Right cardiac atrium (tissue), 5 donors: ENCODE measurements around the gene HTR3B. TPM values are rescaled to one million over a fixed set of nuclear protein-coding genes. Genes with fewer than 3 reads are reported as not detected.
A peak's percentile ranks its signal among the peaks of the same experiment; 100 is the strongest.

Experiments
- ATAC-seq, 2 donors: fragments of 200-7000 bp; cut with Tn5 transposase; one replicate each; pipeline versions ENCODE4 v1.8.0 to v1.9.1; 2020; ENCODE audit warnings: moderate library complexity in 2 of 2, mild to moderate bottlenecking in 1 of 2
- DNase-seq, 3 donors: peaks; one replicate each; pipeline ENCODE4 v3.0.0-alpha.2; 2020
- H3K27ac ChIP-seq: one replicate; pipeline ENCODE4 v1.5.1; 2013; ENCODE audit warnings: mild to moderate bottlenecking, low read length, control low read depth, moderate library complexity
- H3K27me3 ChIP-seq: one replicate; pipeline ENCODE4 v1.6.1; 2013; ENCODE audit not compliant: control insufficient read depth, insufficient read depth
- H3K4me1 ChIP-seq: one replicate; pipeline ENCODE4 v1.6.1; 2013; ENCODE audit warnings: low read length; ENCODE audit not compliant: control insufficient read depth, insufficient read depth
- H3K4me3 ChIP-seq: one replicate; pipeline ENCODE4 v1.5.1; 2013; ENCODE audit warnings: low read length, control low read depth
- H3K9me3 ChIP-seq: one replicate; pipeline ENCODE4 v1.6.1; 2013; ENCODE audit warnings: low read length; ENCODE audit not compliant: control insufficient read depth
- WGBS: extraction: QIAGEN DNeasy Blood & Tissue Kit; methylation state at CpG from one replicate; pipeline ENCODE4 v1.1.7; 2013; 5-methylcytosine and 5-hydroxymethylcytosine counted together
- intact Hi-C, 4 donors: fragments of 100-400 bp; cut with DNase I; formaldehyde crosslinking; loops; one replicate each; pipeline versions ENCODE4 v1.11.0 to v1.14.0; 2022 to 2023
- polyA plus RNA-seq: library from polyadenylated mRNA; stranded (reverse); fragments of 200-250 nt; gene quantifications from one replicate; pipeline ENCODE4 v1.2.3, GENCODE V29; 2013
- total RNA-seq, 4 donors: library from RNA; stranded (reverse); fragmentation: NEBNext Ultra II Directional; extraction: Animal tissue kit (Norgen Biotek cat#: 25700); gene quantifications; one replicate each; pipeline ENCODE4 v1.2.1, GENCODE V29; 2021
- donor health status: healthy with polysubstance abuse.
- donor health status: DM: no; HTN: yes; CAD: no.
- donor health status: DM: no; HTN: no; CAD: no.
- donor health status: DM: no; HTN: yes; CAD: no; lungs with severe emphysema.
- donor health status: DM: yes; HTN: yes; CAD: no.

HTR3B gene
- total and polyA plus RNA-seq, 5 donors, result not detected

DNA sequence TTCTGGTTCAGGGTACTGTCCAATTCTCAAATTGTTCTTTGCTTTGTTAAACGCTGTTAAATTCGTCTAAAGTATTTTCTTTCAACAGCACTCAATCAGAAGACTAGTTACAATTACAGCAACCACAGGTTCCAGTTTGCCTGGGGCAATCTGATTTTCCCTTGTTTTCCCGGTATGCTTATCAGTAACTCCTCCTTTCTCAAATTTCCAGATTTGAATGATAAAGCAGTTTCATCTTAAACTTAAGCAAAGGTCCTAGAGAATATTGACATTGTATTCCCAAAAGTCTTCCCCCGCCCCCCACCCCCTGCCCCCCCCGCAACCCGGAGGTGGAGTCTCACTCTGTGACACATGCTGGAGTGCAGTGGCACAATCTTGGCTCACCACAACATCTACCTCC is 18.7 kb upstream of the HTR3B start:
- H3K27ac ChIP-seq, result no peak overlapping the region
- H3K4me3 ChIP-seq, result no peak overlapping the region
- intact Hi-C loops, result no loop called here
- ATAC-seq (no peak), DNase-seq (no peak)
- 67% methylated on average over 6 of the region's 6 CpGs for WGBS
- no peaks in the 10 kb centered on the region for H3K27me3 ChIP-seq
- no peaks in the 10 kb centered on the region for H3K4me1 ChIP-seq
- H3K9me3 ChIP-seq, result no peaks in the 10 kb centered on the region

DNA sequence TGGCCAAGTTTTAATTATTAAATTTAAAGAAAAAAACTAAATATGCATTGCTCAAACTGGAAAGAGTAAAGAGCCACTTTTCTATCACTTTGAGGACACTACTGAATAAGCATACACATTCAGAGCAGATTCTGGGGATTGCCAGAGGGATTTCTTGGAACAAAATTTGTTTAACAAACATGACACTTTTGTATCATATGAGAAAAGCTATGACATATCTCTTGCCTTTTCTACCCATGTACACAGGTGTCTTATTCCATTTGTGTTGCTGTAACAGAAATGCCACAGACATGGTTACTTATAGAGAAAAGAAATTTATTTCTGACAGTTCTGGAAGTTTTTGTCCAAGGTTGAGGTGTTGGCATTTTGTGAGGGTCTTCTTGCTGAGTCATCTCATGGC is 15.7 kb upstream of the HTR3B start:
- intact Hi-C loops, result no loop called here

DNA sequence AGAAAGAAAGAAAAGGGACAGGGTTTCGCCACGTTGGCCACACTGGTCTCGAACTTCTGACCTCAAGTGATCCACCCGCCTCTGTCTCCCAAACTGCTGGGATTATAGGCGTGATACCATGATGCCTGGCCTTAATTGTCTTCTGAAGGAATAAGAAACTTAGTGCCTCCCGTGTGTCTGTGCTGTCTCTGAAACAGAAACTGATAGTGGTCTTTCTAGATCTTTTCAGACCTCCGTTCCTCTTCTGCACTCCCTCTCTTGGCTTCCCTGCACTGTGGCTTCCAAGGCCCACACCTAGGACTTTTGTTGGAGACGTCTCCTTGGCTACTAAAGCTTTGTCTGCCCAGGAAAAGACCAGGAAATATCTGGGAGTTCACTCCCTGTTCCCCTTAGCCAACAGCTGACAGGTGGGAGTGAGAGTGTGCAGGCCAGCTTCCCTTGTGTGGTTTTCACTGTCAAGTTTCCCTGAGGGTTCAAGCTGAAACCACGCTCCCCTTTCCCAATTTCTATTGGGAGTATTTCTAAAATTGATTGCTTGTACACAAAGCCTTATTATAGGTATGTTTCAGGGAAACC is 10.1 kb upstream of the HTR3B start:
- no peak for DNase-seq
- ATAC-seq, result no peak
- Histone ChIP-seq H3K9me3 (no peaks in the 10 kb centered on the region), H3K4me3 (no peak overlapping the region), H3K27me3 (no peaks in the 10 kb centered on the region), H3K4me1 (no peaks in the 10 kb centered on the region), H3K27ac (no peak overlapping the region)
- intact Hi-C loops, result loop anchor here in 1 of 4 donors (10.0 kb wide), 1 partner anchor 100 kb away; no protein-coding TSS in a partner anchor
- WGBS, result 54% methylated on average over 9 of the region's 9 CpGs

More for the DNA sequence above, 15.7 kb upstream of the HTR3B start:
- Histone ChIP-seq H3K9me3 (no peaks in the 10 kb centered on the region), H3K27ac (no peak overlapping the region), H3K4me1 (no peaks in the 10 kb centered on the region), H3K4me3 (no peak overlapping the region), H3K27me3 (no peaks in the 10 kb centered on the region)
- no peak for ATAC-seq
- DNase-seq, result no peak

DNA sequence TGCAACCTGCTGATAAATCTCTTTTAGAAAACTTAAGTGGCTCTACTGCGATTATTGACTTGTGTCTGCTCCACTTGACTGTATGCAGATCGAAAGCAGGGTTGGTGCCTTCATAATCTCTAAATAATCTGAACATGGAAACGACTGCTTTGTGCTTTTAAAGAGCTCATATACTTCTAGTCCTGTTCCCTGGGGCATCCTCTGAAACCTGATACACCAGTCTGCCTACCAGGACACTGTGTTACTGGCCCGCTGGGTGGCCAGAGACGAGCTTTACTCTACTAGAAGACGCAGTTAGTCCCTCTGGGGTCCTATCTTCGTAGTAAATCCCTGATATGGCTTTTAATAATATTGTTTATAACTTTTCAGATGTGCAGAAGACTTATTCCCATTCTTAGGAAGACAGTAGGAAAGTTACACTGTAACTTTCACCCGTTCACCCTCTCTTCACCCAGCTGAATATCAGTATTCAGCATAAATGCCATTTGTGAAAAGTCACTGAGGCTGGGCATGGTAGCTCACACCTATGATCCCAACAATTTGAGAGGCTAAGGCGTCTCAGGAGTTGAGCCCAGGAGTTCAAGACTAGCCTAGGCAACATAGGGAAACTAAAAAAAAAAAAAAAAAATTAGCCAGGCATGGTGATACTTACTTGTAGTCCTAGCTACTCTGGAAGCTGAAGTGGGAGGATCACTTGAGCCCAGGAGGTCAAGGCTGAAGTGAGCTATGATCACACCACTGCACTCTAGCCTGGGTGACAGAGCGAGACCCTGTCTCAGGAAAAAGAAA is 9.0 kb upstream of the HTR3B start:
- Histone ChIP-seq H3K9me3 (no peaks in the 10 kb centered on the region), H3K4me1 (no peaks in the 10 kb centered on the region), H3K27ac (no peak overlapping the region), H3K27me3 (no peaks in the 10 kb centered on the region), H3K4me3 (no peak overlapping the region)
- ATAC-seq (peak in 1 of 2 donors; percentile 48), DNase-seq (no peak)
- WGBS, result 56% methylated on average over 10 of the region's 10 CpGs
- intact Hi-C loops, result loop anchor here in 3 of 4 donors (2.0 to 10.0 kb wide), 4 partner anchors 99 to 367 kb away; no protein-coding TSS in a partner anchor

DNA sequence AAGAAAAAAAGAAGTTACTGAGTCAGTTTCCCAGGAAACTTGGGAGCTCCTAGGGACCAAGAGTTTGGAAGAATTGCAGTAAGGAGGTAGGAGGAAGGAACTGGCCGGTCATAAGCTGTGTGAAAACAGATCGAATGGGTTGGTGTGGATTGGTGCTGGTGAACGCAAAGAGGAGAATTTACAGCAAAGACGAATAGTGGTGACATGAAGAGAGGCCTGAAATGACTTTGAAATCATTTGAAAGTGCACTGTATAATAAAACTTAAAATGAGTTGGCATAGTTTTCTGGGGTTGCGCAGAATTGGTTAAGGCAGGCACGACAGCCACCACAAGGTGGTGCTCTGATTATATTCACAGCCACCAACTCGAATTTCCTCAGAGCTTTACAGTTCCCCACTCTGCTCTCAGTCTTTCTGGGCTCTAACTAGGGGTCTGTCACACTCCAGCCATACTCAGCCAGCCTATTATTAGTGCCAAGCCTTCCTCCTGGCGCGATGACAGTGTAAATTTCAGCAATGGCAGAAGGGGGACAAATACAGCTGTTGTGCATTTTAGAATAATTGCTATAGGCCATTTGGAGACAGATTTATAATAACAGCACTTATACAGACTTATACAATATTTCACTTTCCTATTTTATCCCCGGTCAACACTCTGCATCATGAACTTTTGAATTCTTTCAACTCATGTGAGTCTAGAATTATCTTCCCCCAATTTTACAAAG is 8.3 kb upstream of the HTR3B start:
- no peaks in the 10 kb centered on the region for H3K27me3 ChIP-seq
- WGBS, result 24% methylated on average over 10 of the region's 10 CpGs
- DNase-seq (peak in 1 of 3 donors; percentile 78), ATAC-seq (peak; percentile 81 to 82)
- no peaks in the 10 kb centered on the region for H3K9me3 ChIP-seq
- intact Hi-C loops, result loop anchor here in 3 of 4 donors (2.0 to 10.0 kb wide), 4 partner anchors 98 to 366 kb away; no protein-coding TSS in a partner anchor
- no peak overlapping the region for H3K4me3 ChIP-seq
- H3K4me1 ChIP-seq, result no peaks in the 10 kb centered on the region
- no peak overlapping the region for H3K27ac ChIP-seq

DNA sequence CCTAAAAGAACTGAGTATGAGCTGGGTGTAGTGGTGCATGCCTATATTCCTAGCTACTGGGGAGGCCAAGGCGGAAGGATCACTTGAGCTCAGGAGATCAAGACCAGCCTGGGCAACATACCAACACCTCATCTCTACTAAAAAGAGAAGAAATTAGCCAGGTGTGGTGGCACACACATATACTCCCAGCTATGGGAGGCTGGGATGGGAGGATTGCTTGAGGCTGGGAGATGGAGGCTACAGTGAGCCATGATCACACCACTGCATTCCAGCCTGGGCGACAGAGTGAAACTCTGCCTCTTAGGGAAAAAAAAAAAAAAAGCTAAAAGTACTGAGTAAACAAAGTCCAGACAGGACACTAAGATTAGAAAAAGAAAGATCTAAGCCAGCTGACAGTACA is 3.5 kb upstream of the HTR3B start:
- ATAC-seq (no peak), DNase-seq (no peak)
- intact Hi-C loops, result loop anchor here in 2 of 4 donors (10.0 kb wide), 2 partner anchors 84 to 364 kb away; no protein-coding TSS in a partner anchor
- H3K9me3 ChIP-seq, result no peaks in the 10 kb centered on the region
- H3K4me3 ChIP-seq, result no peak overlapping the region
- no peak overlapping the region for H3K27ac ChIP-seq
- WGBS, result 88% methylated on average over 2 of the region's 2 CpGs
- no peaks in the 10 kb centered on the region for H3K27me3 ChIP-seq
- no peaks in the 10 kb centered on the region for H3K4me1 ChIP-seq

DNA sequence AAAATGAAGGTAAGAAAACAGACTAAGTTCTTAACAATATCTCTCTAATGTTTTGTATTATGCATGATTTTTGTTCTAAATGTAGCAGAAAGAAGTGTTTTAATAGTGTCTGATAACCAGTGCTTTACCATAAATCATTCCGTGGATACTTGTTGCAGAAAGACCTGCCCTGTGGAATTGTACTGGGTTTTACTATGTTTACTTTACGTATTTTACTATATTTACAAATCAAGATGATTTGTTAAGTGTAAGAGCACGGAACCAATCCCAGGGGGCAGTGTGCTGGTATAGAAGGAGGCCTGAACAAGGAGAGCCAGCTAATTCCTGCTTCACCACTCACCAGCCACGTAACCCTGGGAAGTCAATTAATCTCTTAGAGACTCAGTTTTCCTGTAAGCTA is 1.4 kb downstream of the HTR3B start:
- DNase-seq (no peak), ATAC-seq (no peak)
- intact Hi-C loops, result loop anchor here in 2 of 4 donors (10.0 kb wide), 2 partner anchors 79 to 359 kb away; no protein-coding TSS in a partner anchor
- WGBS, result 70% methylated on average over 4 of the region's 4 CpGs
- H3K27me3 ChIP-seq, result no peaks in the 10 kb centered on the region
- no peaks in the 10 kb centered on the region for H3K9me3 ChIP-seq
- no peaks in the 10 kb centered on the region for H3K4me1 ChIP-seq
- H3K27ac ChIP-seq, result no peak overlapping the region
- H3K4me3 ChIP-seq, result no peak overlapping the region

DNA sequence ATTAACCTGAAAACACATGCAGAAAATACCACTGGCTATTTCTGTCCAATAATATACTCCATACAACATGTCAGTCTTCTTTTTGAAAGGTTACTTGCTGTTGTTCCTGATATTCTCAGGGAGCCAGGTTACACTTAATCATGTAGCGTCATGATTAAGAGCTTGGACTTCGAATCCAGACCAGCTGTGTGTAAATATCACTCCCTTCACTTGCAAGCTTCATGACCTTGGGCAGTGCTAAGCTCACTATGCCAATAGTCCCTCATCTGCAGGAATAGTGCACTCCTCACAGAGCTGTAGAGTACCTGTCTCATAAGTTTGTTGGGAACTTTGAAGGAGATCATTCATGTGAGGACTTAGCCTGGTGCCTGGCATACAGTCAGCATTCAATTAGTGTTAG is 1.9 kb downstream of the HTR3B start:
- 65% methylated on average over 2 of the region's 2 CpGs for WGBS
- Histone ChIP-seq H3K27me3 (no peaks in the 10 kb centered on the region), H3K4me1 (no peaks in the 10 kb centered on the region), H3K27ac (no peak overlapping the region), H3K4me3 (no peak overlapping the region), H3K9me3 (no peaks in the 10 kb centered on the region)
- DNase-seq (no peak), ATAC-seq (peak in 1 of 2 donors; percentile 14)
- intact Hi-C loops, result loop anchor here in 2 of 4 donors (10.0 kb wide), 2 partner anchors 78 to 358 kb away; no protein-coding TSS in a partner anchor

DNA sequence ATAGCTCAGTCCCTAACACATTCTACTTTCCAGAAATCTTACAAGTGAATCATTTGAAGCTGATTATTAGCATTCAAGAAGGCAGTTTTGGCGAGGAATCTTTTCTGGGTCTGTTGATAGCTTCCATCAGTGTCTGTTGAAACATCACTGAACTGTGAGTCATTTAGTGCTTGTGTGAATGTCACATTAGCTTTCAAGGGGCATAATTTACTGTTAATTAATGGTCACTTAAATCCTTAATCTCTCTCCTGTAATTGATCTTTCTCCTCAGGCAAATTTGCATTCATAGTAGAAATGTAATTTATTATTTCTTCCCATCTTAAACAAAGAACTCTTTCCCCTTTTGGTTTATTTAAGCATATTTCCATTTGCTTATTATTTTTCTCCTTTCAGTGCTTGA is 2.6 kb downstream of the HTR3B start:
- no peak overlapping the region for H3K27ac ChIP-seq
- intact Hi-C loops, result loop anchor here in 2 of 4 donors (10.0 kb wide), 2 partner anchors 78 to 358 kb away; no protein-coding TSS in a partner anchor
- ATAC-seq (no peak), DNase-seq (no peak)
- H3K27me3 ChIP-seq, result no peaks in the 10 kb centered on the region
- no peak overlapping the region for H3K4me3 ChIP-seq
- 36% methylated on average over 1 of the region's 1 CpG for WGBS
- no peaks in the 10 kb centered on the region for H3K4me1 ChIP-seq
- no peaks in the 10 kb centered on the region for H3K9me3 ChIP-seq

DNA sequence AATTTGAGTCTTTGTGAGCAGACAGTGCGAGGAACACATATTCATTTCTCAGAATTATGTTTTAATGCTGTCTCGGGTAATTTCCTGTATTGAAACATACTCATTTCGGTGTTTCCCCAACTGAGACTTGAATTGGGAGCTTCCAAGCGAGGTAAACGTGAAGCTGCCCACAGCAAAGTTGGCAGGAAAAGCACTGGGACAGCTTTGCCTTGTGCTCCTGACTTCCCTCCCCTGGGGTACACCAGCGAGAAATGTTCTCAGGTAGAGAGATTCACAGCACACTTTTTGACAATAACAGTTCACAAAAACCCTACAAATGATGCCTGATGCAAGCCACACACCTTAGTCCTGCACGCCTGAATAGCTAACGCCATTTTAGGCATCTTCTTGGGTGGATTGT is 3.1 kb downstream of the HTR3B start:
- Histone ChIP-seq H3K4me3 (no peak overlapping the region), H3K9me3 (no peaks in the 10 kb centered on the region), H3K27ac (no peak overlapping the region), H3K4me1 (no peaks in the 10 kb centered on the region), H3K27me3 (no peaks in the 10 kb centered on the region)
- DNase-seq (no peak), ATAC-seq (no peak)
- intact Hi-C loops, result loop anchor here in 2 of 4 donors (10.0 kb wide), 2 partner anchors 77 to 357 kb away; no protein-coding TSS in a partner anchor
- WGBS, result 75% methylated on average over 8 of the region's 8 CpGs
